ENCODE results near the gene ABLIM3. TPM values are rescaled to one million over a fixed set of nuclear protein-coding genes. Genes with fewer than 3 reads are reported as not detected.

Gene ABLIM3
- polyA plus RNA-seq (2013, experiment 1 of 2), result 91.1 TPM
- polyA plus RNA-seq (2013, experiment 2 of 2), result 90.1 TPM

GRCh38 chr5:149141224-149141956 lies at the start of gene ABLIM3:
TSS of gene ABLIM3 (plus strand) at chr5:149141493. CDS start at chr5:149142096, 603 bp downstream.
- Histone ChIP-seq H2BK12ac (ENCODE audit: low read length in 2 of 2) (peak within 1 kb of the TSS; percentile 85 to 91), H2BK5ac (ENCODE audit: low read depth, low read length, poor library complexity, severe bottlenecking) (no peak within 1 kb of the TSS), H3K27ac (ENCODE audit: low read length, poor library complexity, severe bottlenecking) (no peak within 1 kb of the TSS), H2BK15ac (ENCODE audit: low read depth, poor library complexity, severe bottlenecking) (peak within 1 kb of the TSS; percentile 100), H2BK120ac (ENCODE audit: low read depth, low read length) (peak within 1 kb of the TSS; percentile 92), H3K4me3 (ENCODE audit: insufficient read depth in 1 of 2, low read depth in 1 of 2, low read length in 2 of 2) (peak within 1 kb of the TSS; percentile 68 to 99), H3K27me3 (ENCODE audit: control insufficient read depth in 1 of 2, insufficient read depth in 1 of 2, low read length in 2 of 2) (no peaks in the 10 kb centered on the region), H3K9me3 (ENCODE audit: control insufficient read depth, low read length) (no peaks in the 10 kb centered on the region), H3K4me1 (ENCODE audit: control insufficient read depth, insufficient read depth, low read depth, low read length) (peaks cover 15% of the 10 kb centered on the region), H2AFZ (ENCODE audit: low read depth, low read length) (peak within 1 kb of the TSS; percentile 32), H3K36me3 (ENCODE audit: control insufficient read depth in 1 of 2, insufficient read depth in 2 of 2, low read depth in 1 of 2, low read length in 2 of 2) (no peaks in the 10 kb centered on the region), H4K8ac (ENCODE audit: low read length) (peak within 1 kb of the TSS; percentile 96), H3K14ac (ENCODE audit: low read length in 2 of 2) (peak within 1 kb of the TSS in 1 of 2 experiments; percentile 68), H3K23ac (ENCODE audit: low read length in 2 of 2) (peak within 1 kb of the TSS in 1 of 2 experiments; percentile 85), H2AK5ac (ENCODE audit: low read length, severe bottlenecking) (peak within 1 kb of the TSS; percentile 54), H3K4ac (ENCODE audit: low read depth in 1 of 2, low read length in 2 of 2) (peak within 1 kb of the TSS; percentile 91 to 95), H4K91ac (ENCODE audit: low read length) (peak within 1 kb of the TSS; percentile 92), H3K9ac (ENCODE audit: low read length) (peak within 1 kb of the TSS; percentile 90), H3K4me2 (ENCODE audit: low read length, poor library complexity, severe bottlenecking) (peak within 1 kb of the TSS; percentile 94), H3K18ac (ENCODE audit: low read depth in 1 of 2, low read length in 2 of 2) (peak within 1 kb of the TSS; percentile 83 to 85), H3K79me1 (replicated peaks; ENCODE audit: low read length, poor library complexity, severe bottlenecking) (peaks cover 3% of the 10 kb centered on the region)
- DNase-seq, result peak; percentile 70
- 6% methylated on average over 50 of the region's 54 CpGs for WGBS

- Histone ChIP-seq H3K18ac (ENCODE audit: low read depth in 1 of 2, low read length in 2 of 2) (no peak overlapping the region), H3K23ac (ENCODE audit: low read length in 2 of 2) (no peak overlapping the region), H3K27ac (ENCODE audit: low read length, poor library complexity, severe bottlenecking) (no peak overlapping the region), H2AFZ (ENCODE audit: low read depth, low read length) (no peak overlapping the region), H2BK5ac (ENCODE audit: low read depth, low read length, poor library complexity, severe bottlenecking) (no peak overlapping the region), H3K27me3 (ENCODE audit: control insufficient read depth in 1 of 2, insufficient read depth in 1 of 2, low read length in 2 of 2) (no peaks in the 10 kb centered on the region), H3K79me1 (replicated peaks; ENCODE audit: low read length, poor library complexity, severe bottlenecking) (no peaks in the 10 kb centered on the region), H4K91ac (ENCODE audit: low read length) (no peak overlapping the region), H3K4me2 (ENCODE audit: low read length, poor library complexity, severe bottlenecking) (no peak overlapping the region), H3K4ac (ENCODE audit: low read depth in 1 of 2, low read length in 2 of 2) (no peak overlapping the region), H3K14ac (ENCODE audit: low read length in 2 of 2) (no peak overlapping the region), H3K4me3 (ENCODE audit: insufficient read depth in 1 of 2, low read depth in 1 of 2, low read length in 2 of 2) (no peak overlapping the region), H3K4me1 (ENCODE audit: control insufficient read depth, insufficient read depth, low read depth, low read length) (no peaks in the 10 kb centered on the region), H2BK12ac (ENCODE audit: low read length in 2 of 2) (no peak overlapping the region), H2AK5ac (ENCODE audit: low read length, severe bottlenecking) (no peak overlapping the region), H3K9me3 (ENCODE audit: control insufficient read depth, low read length) (peaks cover 20% of the 10 kb centered on the region), H2BK15ac (ENCODE audit: low read depth, poor library complexity, severe bottlenecking) (no peak overlapping the region), H3K9ac (ENCODE audit: low read length) (no peak overlapping the region), H4K8ac (ENCODE audit: low read length) (no peak overlapping the region), H3K36me3 (ENCODE audit: control insufficient read depth in 1 of 2, insufficient read depth in 2 of 2, low read depth in 1 of 2, low read length in 2 of 2) (no peaks in the 10 kb centered on the region), H2BK120ac (ENCODE audit: low read depth, low read length) (no peak overlapping the region)
- 42% methylated on average over 2 of the region's 2 CpGs for WGBS
- no peak for DNase-seq
These were observed 47.7 kb upstream of the ABLIM3 start for GRCh38 chr5:149093625-149094024.

- no peak overlapping the region for H2BK120ac ChIP-seq (ENCODE audit: low read depth, low read length)
- H3K4me2 ChIP-seq (ENCODE audit: low read length, poor library complexity, severe bottlenecking), result no peak overlapping the region
- no peak overlapping the region for H2BK15ac ChIP-seq (ENCODE audit: low read depth, poor library complexity, severe bottlenecking)
- H3K4me1 ChIP-seq (ENCODE audit: control insufficient read depth, insufficient read depth, low read depth, low read length), result no peaks in the 10 kb centered on the region
- no peak overlapping the region for H4K8ac ChIP-seq (ENCODE audit: low read length)
- no peak overlapping the region for H3K4ac ChIP-seq (ENCODE audit: low read depth in 1 of 2, low read length in 2 of 2)
- H3K23ac ChIP-seq (ENCODE audit: low read length in 2 of 2), result no peak overlapping the region
- no peak overlapping the region for H3K18ac ChIP-seq (ENCODE audit: low read depth in 1 of 2, low read length in 2 of 2)
- DNase-seq, result no peak
- 95% methylated on average over 2 of the region's 2 CpGs for WGBS
- H3K4me3 ChIP-seq (ENCODE audit: insufficient read depth in 1 of 2, low read depth in 1 of 2, low read length in 2 of 2), result no peak overlapping the region
- H3K9me3 ChIP-seq (ENCODE audit: control insufficient read depth, low read length), result peaks cover 34% of the 10 kb centered on the region
- H2AK5ac ChIP-seq (ENCODE audit: low read length, severe bottlenecking), result no peak overlapping the region
- H3K36me3 ChIP-seq (ENCODE audit: control insufficient read depth in 1 of 2, insufficient read depth in 2 of 2, low read depth in 1 of 2, low read length in 2 of 2), result no peaks in the 10 kb centered on the region
- no peak overlapping the region for H3K14ac ChIP-seq (ENCODE audit: low read length in 2 of 2)
- H2AFZ ChIP-seq (ENCODE audit: low read depth, low read length), result no peak overlapping the region
- H3K27me3 ChIP-seq (ENCODE audit: control insufficient read depth in 1 of 2, insufficient read depth in 1 of 2, low read length in 2 of 2), result no peaks in the 10 kb centered on the region
- H3K9ac ChIP-seq (ENCODE audit: low read length), result no peak overlapping the region
- no peak overlapping the region for H4K91ac ChIP-seq (ENCODE audit: low read length)
- no peaks in the 10 kb centered on the region for H3K79me1 ChIP-seq (replicated peaks; ENCODE audit: low read length, poor library complexity, severe bottlenecking)
- H2BK12ac ChIP-seq (ENCODE audit: low read length in 2 of 2), result no peak overlapping the region
- H2BK5ac ChIP-seq (ENCODE audit: low read depth, low read length, poor library complexity, severe bottlenecking), result no peak overlapping the region
- no peak overlapping the region for H3K27ac ChIP-seq (ENCODE audit: low read length, poor library complexity, severe bottlenecking)
These were observed 46.3 kb upstream of the ABLIM3 start for GRCh38 chr5:149094996-149095395.

GRCh38 chr5:149099920-149100319 lies 41.4 kb upstream of the ABLIM3 start:
- H2AK5ac ChIP-seq (ENCODE audit: low read length, severe bottlenecking), result no peak overlapping the region
- H3K14ac ChIP-seq (ENCODE audit: low read length in 2 of 2), result no peak overlapping the region
- H3K4me1 ChIP-seq (ENCODE audit: control insufficient read depth, insufficient read depth, low read depth, low read length), result no peaks in the 10 kb centered on the region
- H3K36me3 ChIP-seq (ENCODE audit: control insufficient read depth in 1 of 2, insufficient read depth in 2 of 2, low read depth in 1 of 2, low read length in 2 of 2), result no peaks in the 10 kb centered on the region
- no peaks in the 10 kb centered on the region for H3K27me3 ChIP-seq (ENCODE audit: control insufficient read depth in 1 of 2, insufficient read depth in 1 of 2, low read length in 2 of 2)
- no peak overlapping the region for H4K91ac ChIP-seq (ENCODE audit: low read length)
- no peak overlapping the region for H3K4ac ChIP-seq (ENCODE audit: low read depth in 1 of 2, low read length in 2 of 2)
- H2BK12ac ChIP-seq (ENCODE audit: low read length in 2 of 2), result no peak overlapping the region
- H2AFZ ChIP-seq (ENCODE audit: low read depth, low read length), result no peak overlapping the region
- no peak overlapping the region for H2BK120ac ChIP-seq (ENCODE audit: low read depth, low read length)
- no peak overlapping the region for H2BK15ac ChIP-seq (ENCODE audit: low read depth, poor library complexity, severe bottlenecking)
- H3K4me3 ChIP-seq (ENCODE audit: insufficient read depth in 1 of 2, low read depth in 1 of 2, low read length in 2 of 2), result no peak overlapping the region
- H3K23ac ChIP-seq (ENCODE audit: low read length in 2 of 2), result no peak overlapping the region
- DNase-seq, result no peak
- no peak overlapping the region for H3K9ac ChIP-seq (ENCODE audit: low read length)
- H3K18ac ChIP-seq (ENCODE audit: low read depth in 1 of 2, low read length in 2 of 2), result no peak overlapping the region
- no peak overlapping the region for H4K8ac ChIP-seq (ENCODE audit: low read length)
- no peak overlapping the region for H2BK5ac ChIP-seq (ENCODE audit: low read depth, low read length, poor library complexity, severe bottlenecking)
- no peak overlapping the region for H3K27ac ChIP-seq (ENCODE audit: low read length, poor library complexity, severe bottlenecking)
- no peak overlapping the region for H3K4me2 ChIP-seq (ENCODE audit: low read length, poor library complexity, severe bottlenecking)
- no peaks in the 10 kb centered on the region for H3K79me1 ChIP-seq (replicated peaks; ENCODE audit: low read length, poor library complexity, severe bottlenecking)
- peaks cover 45% of the 10 kb centered on the region for H3K9me3 ChIP-seq (ENCODE audit: control insufficient read depth, low read length)

Data from mesenchymal stem cell (in vitro differentiated cells and primary cell).